GM12891 (cell line): ENCODE measurements around the gene DHDDS.

ENCODE experiments used
- PAX5 ChIP-seq: IDR thresholded peaks from 2 replicates; pipeline ENCODE4 v1.6.1; 2011; ENCODE audit warnings: low read length, moderate library complexity, mild to moderate bottlenecking; ENCODE audit not compliant: insufficient read depth, severe bottlenecking
- POLR2A ChIP-seq: IDR thresholded peaks from 2 replicates; pipeline ENCODE4 v1.6.1; 2011; ENCODE audit warnings: low read depth, low read length, control low read depth
- POLR2AphosphoS5 ChIP-seq: IDR thresholded peaks from 2 replicates; pipeline ENCODE4 v1.6.1; 2011; ENCODE audit warnings: low read depth, low read length, control low read depth
- POU2F2 ChIP-seq: IDR thresholded peaks from 2 replicates; pipeline ENCODE4 v1.6.1; 2011; ENCODE audit warnings: low read depth, mild to moderate bottlenecking, control low read depth, low read length, moderate library complexity
- SPI1 ChIP-seq: IDR thresholded peaks from 2 replicates; pipeline ENCODE4 v1.6.1; 2011; ENCODE audit warnings: low read depth, low read length, control low read depth
- TAF1 ChIP-seq: IDR thresholded peaks from 2 replicates; pipeline ENCODE4 v1.6.1; 2011; ENCODE audit warnings: low read depth, low read length, control low read depth

DNA sequence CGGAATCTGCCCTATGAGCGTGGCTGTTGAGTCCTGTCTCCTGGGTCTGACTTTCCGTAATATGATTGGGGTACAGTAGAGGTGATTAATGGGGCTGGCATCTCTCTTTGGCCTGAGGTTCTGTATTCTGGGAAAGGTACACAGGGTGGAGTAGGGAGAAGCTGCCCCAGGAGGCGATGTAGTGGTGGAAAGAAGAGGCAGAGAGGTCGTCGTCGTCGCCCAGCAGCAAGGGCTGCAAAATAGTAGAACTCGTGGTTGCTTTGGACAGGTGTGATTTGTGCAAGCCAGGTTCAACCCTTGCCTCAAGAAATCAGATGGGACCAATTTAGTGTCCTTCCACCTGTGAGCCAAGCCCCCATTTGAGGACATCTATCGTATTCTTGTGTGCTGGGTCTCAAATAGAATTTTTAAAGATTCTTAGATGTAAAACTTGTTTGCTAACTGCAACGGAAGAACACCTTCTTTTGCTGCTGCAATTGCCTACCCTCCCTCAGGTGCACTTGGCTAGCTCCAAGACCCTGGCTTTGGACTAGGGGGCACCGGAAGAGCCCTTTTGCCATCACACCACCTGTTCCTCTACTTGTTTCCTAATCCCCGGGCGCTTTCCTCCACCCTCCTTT, 38.9 kb downstream of the DHDDS start:
- no peak; the same call in 1 of the 2 replicates for TF ChIP-seq POLR2A
- no peak for TF ChIP-seq POLR2AphosphoS5
- no peak for TF ChIP-seq PAX5
- no peak for TF ChIP-seq SPI1
- TF ChIP-seq TAF1: no peak
- TF ChIP-seq POU2F2: no peak
